ENCODE results near the gene C2orf80. TPM values are rescaled to one million over a fixed set of nuclear protein-coding genes. Genes with fewer than 3 reads are reported as not detected.
"Not testable (repeated sequence)": the region's sequence is repeated elsewhere in the genome, so short reads cannot be mapped to it uniquely, and the experiment has no call there.

Gene C2orf80
- total RNA-seq: not detected

GRCh38 chr2:208189810-208190503 lies at the start of gene C2orf80:
C2orf80 (minus strand) TSS chr2:208190030; CDS start chr2:208186986, 3,044 bp downstream.
- Mint-ChIP-seq H3K4me3 (no peak within 1 kb of the TSS), H3K27me3 (peaks cover 6% of the 10 kb centered on the region), H3K36me3 (no peaks in the 10 kb centered on the region), H3K9me3 (ENCODE audit: low read depth) (no peaks in the 10 kb centered on the region), H3K27ac (no peak within 1 kb of the TSS), H3K4me1 (peaks cover 3% of the 10 kb centered on the region)
- DNase-seq (no peak), ATAC-seq (no peak)
- CTCF ChIA-PET: no interaction called here

- H3K27me3 Mint-ChIP-seq: no peaks in the 10 kb centered on the region
- H3K4me3 Mint-ChIP-seq: no peak overlapping the region
- DNase-seq (no peak), ATAC-seq (no peak)
- CTCF ChIA-PET: no interaction called here
- H3K27ac Mint-ChIP-seq: no peak overlapping the region
- no peaks in the 10 kb centered on the region for H3K4me1 Mint-ChIP-seq
- peaks cover 36% of the 10 kb centered on the region for H3K36me3 Mint-ChIP-seq
- H3K9me3 Mint-ChIP-seq (ENCODE audit: low read depth): peaks cover 3% of the 10 kb centered on the region
These were observed 46.0 kb upstream of the C2orf80 start for GRCh38 chr2:208235860-208236259.

- H3K27me3 Mint-ChIP-seq: no peaks in the 10 kb centered on the region
- H3K4me3 Mint-ChIP-seq: no peak overlapping the region
- ATAC-seq (no peak), DNase-seq (no peak)
- H3K9me3 Mint-ChIP-seq (ENCODE audit: low read depth): peaks cover 3% of the 10 kb centered on the region
- H3K4me1 Mint-ChIP-seq: no peaks in the 10 kb centered on the region
- CTCF ChIA-PET: no interaction called here
- H3K36me3 Mint-ChIP-seq: peaks cover 31% of the 10 kb centered on the region
- no peak overlapping the region for H3K27ac Mint-ChIP-seq
These were observed 45.0 kb upstream of the C2orf80 start for GRCh38 chr2:208234786-208235185.

GRCh38 chr2:208228476-208228875 lies 38.6 kb upstream of the C2orf80 start:
- Mint-ChIP-seq H3K27ac (no peak overlapping the region), H3K4me3 (no peak overlapping the region), H3K36me3 (no peaks in the 10 kb centered on the region), H3K9me3 (ENCODE audit: low read depth) (peaks cover 3% of the 10 kb centered on the region), H3K4me1 (no peaks in the 10 kb centered on the region), H3K27me3 (no peaks in the 10 kb centered on the region)
- ATAC-seq (no peak), DNase-seq (no peak)
- CTCF ChIA-PET: no interaction called here

GRCh38 chr2:208227581-208228232 lies 37.9 kb upstream of the C2orf80 start:
- Mint-ChIP-seq H3K36me3 (no peaks in the 10 kb centered on the region), H3K27ac (no peak overlapping the region), H3K4me3 (no peak overlapping the region), H3K9me3 (ENCODE audit: low read depth) (peaks cover 3% of the 10 kb centered on the region), H3K4me1 (no peaks in the 10 kb centered on the region), H3K27me3 (no peaks in the 10 kb centered on the region)
- ATAC-seq (no peak), DNase-seq (no peak)
- CTCF ChIA-PET: no interaction called here

- CTCF ChIA-PET: interaction anchor here (0.9 kb wide), 1 partner anchor 29 kb away, joined by 3 read pairs; no protein-coding TSS in a partner anchor
- H3K36me3 Mint-ChIP-seq: no peaks in the 10 kb centered on the region
These were observed 35.0 kb upstream of the C2orf80 start for GRCh38 chr2:208224802-208225201.

GRCh38 chr2:208222351-208222750 lies 32.5 kb upstream of the C2orf80 start:
- Mint-ChIP-seq H3K4me1 (no peaks in the 10 kb centered on the region), H3K36me3 (no peaks in the 10 kb centered on the region), H3K27me3 (no peaks in the 10 kb centered on the region), H3K9me3 (ENCODE audit: low read depth) (no peaks in the 10 kb centered on the region), H3K27ac (no peak overlapping the region), H3K4me3 (no peak overlapping the region)
- ATAC-seq (no peak), DNase-seq (no peak)
- CTCF ChIA-PET: no interaction called here

More at GRCh38 chr2:208224802-208225201, 35.0 kb upstream of the C2orf80 start:
- DNase-seq (no peak), ATAC-seq (no peak)
- no peaks in the 10 kb centered on the region for H3K9me3 Mint-ChIP-seq (ENCODE audit: low read depth)
- H3K4me1 Mint-ChIP-seq: no peaks in the 10 kb centered on the region
- no peak overlapping the region for H3K4me3 Mint-ChIP-seq
- H3K27ac Mint-ChIP-seq: no peak overlapping the region
- no peaks in the 10 kb centered on the region for H3K27me3 Mint-ChIP-seq

GRCh38 chr2:208221873-208222272 lies 32.0 kb upstream of the C2orf80 start:
- H3K4me1 Mint-ChIP-seq; ATAC-seq; H3K27ac Mint-ChIP-seq; H3K4me3 Mint-ChIP-seq; H3K9me3 Mint-ChIP-seq (ENCODE audit: low read depth); H3K27me3 Mint-ChIP-seq; H3K36me3 Mint-ChIP-seq; CTCF ChIA-PET; DNase-seq: not testable (repeated sequence)

GRCh38 chr2:208210688-208211451 lies 21.0 kb upstream of the C2orf80 start:
- DNase-seq (no peak), ATAC-seq (no peak)
- Mint-ChIP-seq H3K27me3 (peaks cover 2% of the 10 kb centered on the region), H3K9me3 (ENCODE audit: low read depth) (no peaks in the 10 kb centered on the region), H3K4me3 (no peak overlapping the region), H3K27ac (no peak overlapping the region), H3K4me1 (peaks cover 1% of the 10 kb centered on the region), H3K36me3 (no peaks in the 10 kb centered on the region)
- CTCF ChIA-PET: no interaction called here

- no peaks in the 10 kb centered on the region for H3K36me3 Mint-ChIP-seq
- H3K27me3 Mint-ChIP-seq: peaks cover 2% of the 10 kb centered on the region
- no peak overlapping the region for H3K27ac Mint-ChIP-seq
- H3K9me3 Mint-ChIP-seq (ENCODE audit: low read depth): no peaks in the 10 kb centered on the region
- H3K4me1 Mint-ChIP-seq: peaks cover 2% of the 10 kb centered on the region
- DNase-seq: no peak
- ATAC-seq: no peak
- no peak overlapping the region for H3K4me3 Mint-ChIP-seq
- CTCF ChIA-PET: no interaction called here
These were observed 18.7 kb upstream of the C2orf80 start for GRCh38 chr2:208208335-208209085.

- DNase-seq: no peak
- H3K27ac Mint-ChIP-seq: no peak overlapping the region
- H3K4me3 Mint-ChIP-seq: no peak overlapping the region
- H3K4me1 Mint-ChIP-seq: peaks cover 2% of the 10 kb centered on the region
- no peak for ATAC-seq
- H3K9me3 Mint-ChIP-seq (ENCODE audit: low read depth): no peaks in the 10 kb centered on the region
- CTCF ChIA-PET: no interaction called here
- H3K36me3 Mint-ChIP-seq: no peaks in the 10 kb centered on the region
- H3K27me3 Mint-ChIP-seq: peaks cover 2% of the 10 kb centered on the region
These were observed 17.9 kb upstream of the C2orf80 start for GRCh38 chr2:208207769-208208168.

- DNase-seq: no peak
- Mint-ChIP-seq H3K27me3 (no peaks in the 10 kb centered on the region), H3K36me3 (no peaks in the 10 kb centered on the region), H3K4me3 (no peak overlapping the region), H3K9me3 (ENCODE audit: low read depth) (no peaks in the 10 kb centered on the region), H3K27ac (no peak overlapping the region), H3K4me1 (peaks cover 2% of the 10 kb centered on the region)
- ATAC-seq: no peak
- CTCF ChIA-PET: no interaction called here
These were observed 14.3 kb upstream of the C2orf80 start for GRCh38 chr2:208204166-208204565.

GRCh38 chr2:208195531-208195930 lies 5.7 kb upstream of the C2orf80 start:
- Mint-ChIP-seq H3K4me3 (no peak overlapping the region), H3K27me3 (peaks cover 10% of the 10 kb centered on the region), H3K36me3 (no peaks in the 10 kb centered on the region), H3K4me1 (no peaks in the 10 kb centered on the region), H3K9me3 (ENCODE audit: low read depth) (no peaks in the 10 kb centered on the region), H3K27ac (no peak overlapping the region)
- CTCF ChIA-PET: interaction anchor here (1.1 kb wide), 1 partner anchor 59 kb away, joined by 4 read pairs; no protein-coding TSS in a partner anchor
- DNase-seq (no peak), ATAC-seq (no peak)
